Measurements from ENCODE around the gene FAM13C.

The FAM13C gene

GRCh38 chr10:59362144-59362958 is at the start of gene FAM13C (continued):
- peak; percentile 73 for TF ChIP-seq ZBTB26 (tag by site-specific recombination; optimal IDR thresholded peaks at IDR 0.05)
- no peak for TF ChIP-seq MEIS1 (CRISPR knock-in tag; IDR thresholded peaks at IDR 0.05; ENCODE audit: borderline replicate concordance)
- peak; percentile 69 for TF ChIP-seq ZBTB20 (tag by site-specific recombination; IDR thresholded peaks at IDR 0.05)
- TF ChIP-seq ZNF561 (tag by site-specific recombination; IDR thresholded peaks at IDR 0.05; ENCODE audit: borderline replicate concordance) = peak; percentile 78; the same call in 1 of the 2 replicates
- TF ChIP-seq ZNF112 (tag by site-specific recombination; IDR thresholded peaks at IDR 0.05) = no peak
- peak; percentile 90 for TF ChIP-seq GLIS2 (tag by site-specific recombination; IDR thresholded peaks at IDR 0.05)
- peak; percentile 55; the same call in 1 of the 2 replicates for TF ChIP-seq HIC1 (tag by site-specific recombination; IDR thresholded peaks at IDR 0.05)
- TF ChIP-seq ZBTB7A (tag by site-specific recombination; IDR thresholded peaks at IDR 0.05; ENCODE audit: low read depth) = no peak; the same call in 1 of the 2 replicates
- TF ChIP-seq ZNF223 (tag by site-specific recombination; IDR thresholded peaks at IDR 0.05) = no peak
- TF ChIP-seq KLF17 (tag by site-specific recombination; IDR thresholded peaks at IDR 0.05) = peak; percentile 27; the same call in 1 of the 2 replicates
- peak; percentile 51 for TF ChIP-seq ZNF335 (tag by site-specific recombination; conservative IDR thresholded peaks at IDR 0.05)
- 0 out of 2 replicates have a peak, but pooled peaks have one; percentile 29 for TF ChIP-seq ZBTB6 (tag by site-specific recombination; IDR thresholded peaks at IDR 0.05)
- peak; percentile 33; the same call in 1 of the 2 replicates for TF ChIP-seq ZNF394 (tag by site-specific recombination; IDR thresholded peaks at IDR 0.05; ENCODE audit: borderline replicate concordance)
- peak; percentile 81 for TF ChIP-seq GLIS1 (tag by site-specific recombination; IDR thresholded peaks at IDR 0.05)
- no peak for TF ChIP-seq ZNF274 (IDR thresholded peaks at IDR 0.05; ENCODE audit: low read length)
- TF ChIP-seq ZNF274 (tag by site-specific recombination; IDR thresholded peaks at IDR 0.05; ENCODE audit: borderline replicate concordance) = no peak
- TF ChIP-seq ZNF677 (tag by site-specific recombination; IDR thresholded peaks at IDR 0.05) = no peak
- TF ChIP-seq ZNF692 (tag by site-specific recombination; IDR thresholded peaks at IDR 0.05) = peak; percentile 96
- 0 out of 2 replicates have a peak, but pooled peaks have one; percentile 39 for TF ChIP-seq ZNF76 (tag by site-specific recombination; IDR thresholded peaks at IDR 0.05; ENCODE audit: borderline replicate concordance, low read depth)
- TF ChIP-seq ZSCAN4 (tag by site-specific recombination; IDR thresholded peaks at IDR 0.05) = 0 out of 2 replicates have a peak, but pooled peaks have one; percentile 11
- peak; percentile 77 for TF ChIP-seq ZNF449 (tag by site-specific recombination; IDR thresholded peaks at IDR 0.05)
- TF ChIP-seq ZSCAN30 (tag by site-specific recombination; IDR thresholded peaks at IDR 0.05) = peak; percentile 89
- TF ChIP-seq IKZF3 (tag by site-specific recombination; IDR thresholded peaks at IDR 0.05) = peak; percentile 26; the same call in 1 of the 2 replicates
- TF ChIP-seq YY1 (tag by site-specific recombination; IDR thresholded peaks at IDR 0.05) = peak; percentile 26; the same call in 1 of the 2 replicates
- TF ChIP-seq SCRT2 (tag by site-specific recombination; IDR thresholded peaks at IDR 0.05) = no peak

Measured in HEK293 (cell line).